Measurements from ENCODE around the gene PLPPR2. TPM values are rescaled to one million over a fixed set of nuclear protein-coding genes. Genes with fewer than 3 reads are reported as not detected.
"Not testable (repeated sequence)": the region's sequence is repeated elsewhere in the genome, so short reads cannot be mapped to it uniquely, and the experiment has no call there.

PLPPR2 gene, protein sequence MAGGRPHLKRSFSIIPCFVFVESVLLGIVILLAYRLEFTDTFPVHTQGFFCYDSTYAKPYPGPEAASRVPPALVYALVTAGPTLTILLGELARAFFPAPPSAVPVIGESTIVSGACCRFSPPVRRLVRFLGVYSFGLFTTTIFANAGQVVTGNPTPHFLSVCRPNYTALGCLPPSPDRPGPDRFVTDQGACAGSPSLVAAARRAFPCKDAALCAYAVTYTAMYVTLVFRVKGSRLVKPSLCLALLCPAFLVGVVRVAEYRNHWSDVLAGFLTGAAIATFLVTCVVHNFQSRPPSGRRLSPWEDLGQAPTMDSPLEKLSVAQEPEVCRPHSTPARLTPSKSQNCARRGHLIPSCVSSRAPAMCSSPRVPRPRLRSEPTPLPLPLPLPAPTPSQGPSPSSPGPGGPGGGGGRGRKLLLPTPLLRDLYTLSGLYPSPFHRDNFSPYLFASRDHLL
- total RNA-seq = 10 to 100 TPM in 3 of 4 donors, 1 to 10 TPM in 1; 10.0 to 30.6 (median 13.9) TPM

DNA sequence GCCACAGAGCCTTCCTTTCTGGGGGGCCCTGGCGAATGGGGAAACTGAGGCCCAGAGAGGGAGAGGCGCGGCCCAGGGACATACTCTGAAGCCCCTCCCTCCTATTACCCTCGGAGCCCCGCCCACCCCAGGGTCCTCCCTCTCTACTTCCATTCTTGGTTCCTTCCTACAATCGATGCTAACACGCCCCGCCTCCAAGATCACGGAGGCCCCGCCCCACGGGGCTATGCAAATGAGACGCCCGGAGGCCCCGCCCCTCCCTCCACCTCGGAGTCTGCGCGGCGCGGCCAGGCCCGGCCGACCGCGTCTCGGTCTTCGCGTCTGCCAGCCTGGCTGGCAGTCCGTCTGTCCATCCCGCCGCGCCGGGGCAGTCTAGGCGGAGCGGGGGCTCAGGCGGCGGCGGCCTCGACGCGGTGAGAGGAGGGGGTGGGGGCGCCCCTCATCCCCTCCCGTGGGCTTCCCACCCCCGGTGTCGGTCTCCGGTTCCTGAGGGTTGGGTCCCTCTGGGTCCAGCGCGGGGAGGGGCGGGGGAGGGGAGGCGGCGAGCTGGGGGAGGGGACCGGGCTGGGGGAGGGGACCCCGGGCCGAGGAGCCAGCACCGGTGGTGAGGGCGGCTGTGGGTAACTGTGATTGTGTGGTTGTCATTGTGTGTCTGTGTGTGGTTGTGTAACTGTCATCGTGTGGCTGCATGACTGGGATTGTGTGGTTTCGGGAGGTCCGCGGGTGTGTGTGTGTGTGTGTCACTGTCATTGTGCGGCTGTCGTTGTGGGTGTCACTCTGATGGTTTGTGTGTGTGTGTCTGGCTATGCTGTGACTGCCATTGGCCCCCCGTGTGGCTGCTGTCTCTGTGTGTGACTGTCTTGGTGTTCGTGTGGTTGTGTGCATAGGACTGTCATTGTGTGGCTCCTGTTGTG lies at the start of gene PLPPR2:
Gene PLPPR2, plus strand, starts transcription at position 273 of the 914 bp plus-strand sequence. CDS start 2,242 bp downstream, outside the sequence.
- DNase-seq (ENCODE audit: low spot score) (peak; percentile 97), ATAC-seq (ENCODE audit: low FRiP score) (peak; percentile 83)
- TF ChIP-seq, protein P1, sequence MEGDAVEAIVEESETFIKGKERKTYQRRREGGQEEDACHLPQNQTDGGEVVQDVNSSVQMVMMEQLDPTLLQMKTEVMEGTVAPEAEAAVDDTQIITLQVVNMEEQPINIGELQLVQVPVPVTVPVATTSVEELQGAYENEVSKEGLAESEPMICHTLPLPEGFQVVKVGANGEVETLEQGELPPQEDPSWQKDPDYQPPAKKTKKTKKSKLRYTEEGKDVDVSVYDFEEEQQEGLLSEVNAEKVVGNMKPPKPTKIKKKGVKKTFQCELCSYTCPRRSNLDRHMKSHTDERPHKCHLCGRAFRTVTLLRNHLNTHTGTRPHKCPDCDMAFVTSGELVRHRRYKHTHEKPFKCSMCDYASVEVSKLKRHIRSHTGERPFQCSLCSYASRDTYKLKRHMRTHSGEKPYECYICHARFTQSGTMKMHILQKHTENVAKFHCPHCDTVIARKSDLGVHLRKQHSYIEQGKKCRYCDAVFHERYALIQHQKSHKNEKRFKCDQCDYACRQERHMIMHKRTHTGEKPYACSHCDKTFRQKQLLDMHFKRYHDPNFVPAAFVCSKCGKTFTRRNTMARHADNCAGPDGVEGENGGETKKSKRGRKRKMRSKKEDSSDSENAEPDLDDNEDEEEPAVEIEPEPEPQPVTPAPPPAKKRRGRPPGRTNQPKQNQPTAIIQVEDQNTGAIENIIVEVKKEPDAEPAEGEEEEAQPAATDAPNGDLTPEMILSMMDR (IDR thresholded peaks at IDR 0.05) = no peak

DNA sequence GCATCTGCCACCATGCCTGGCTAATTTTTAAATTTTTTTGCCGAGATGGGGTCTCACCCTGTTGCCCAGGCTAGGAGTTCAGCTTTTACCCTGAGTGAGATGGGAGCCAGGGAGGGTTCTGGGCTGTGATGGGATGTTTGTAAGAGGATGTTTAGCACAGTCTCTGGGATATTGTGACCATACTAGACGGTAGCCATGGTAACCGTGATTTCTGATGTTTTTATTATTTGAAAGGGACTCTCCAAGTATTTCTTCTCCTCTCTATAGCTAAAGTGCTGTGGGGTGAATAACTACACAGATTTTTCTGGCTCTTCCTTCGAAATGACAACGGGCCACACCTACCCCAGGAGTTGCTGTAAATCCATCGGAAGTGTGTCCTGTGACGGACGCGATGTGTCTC lies 48.9 kb upstream of the PLPPR2 start:
- no peak for DNase-seq (ENCODE audit: low spot score)
- ATAC-seq (ENCODE audit: low FRiP score) = no peak
- TF ChIP-seq, protein P1 (IDR thresholded peaks at IDR 0.05) = no peak

DNA sequence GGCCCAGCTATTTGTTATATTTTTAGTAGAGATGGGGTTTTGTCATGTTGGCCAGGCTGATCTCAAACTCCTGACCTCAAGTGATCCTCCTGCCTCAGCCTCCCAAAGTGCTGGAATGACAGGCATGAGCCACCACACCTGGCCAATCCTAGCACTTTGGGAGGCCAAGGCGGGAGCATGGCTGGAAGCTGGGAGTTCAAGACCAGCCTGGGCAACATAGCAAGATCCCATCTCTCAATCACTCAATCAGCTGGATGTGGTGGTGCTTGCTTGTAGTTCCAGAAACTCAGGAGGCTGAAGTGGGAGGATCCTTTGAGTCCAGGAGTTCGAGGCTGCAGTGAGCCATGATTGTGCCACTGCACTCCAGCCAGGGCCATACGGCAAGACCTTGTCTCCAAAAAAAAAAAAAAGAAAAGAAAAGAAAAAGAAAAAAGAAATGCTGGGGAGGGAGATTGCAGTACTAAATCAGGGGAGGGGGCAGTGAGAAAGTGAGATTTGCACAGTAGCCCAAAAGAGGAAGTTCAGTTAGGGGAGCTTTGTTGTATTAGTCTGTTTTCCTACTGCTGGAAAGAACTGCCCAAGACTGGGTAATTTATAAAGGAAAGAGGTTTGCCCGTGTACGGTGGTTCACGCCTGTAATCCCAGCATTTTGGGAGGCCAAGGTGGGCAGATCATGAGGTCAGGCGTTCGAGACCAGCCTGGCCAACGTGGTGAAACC lies 34.8 kb upstream of the PLPPR2 start:
- not testable (repeated sequence) for DNase-seq (ENCODE audit: low spot score); ATAC-seq (ENCODE audit: low FRiP score)

DNA sequence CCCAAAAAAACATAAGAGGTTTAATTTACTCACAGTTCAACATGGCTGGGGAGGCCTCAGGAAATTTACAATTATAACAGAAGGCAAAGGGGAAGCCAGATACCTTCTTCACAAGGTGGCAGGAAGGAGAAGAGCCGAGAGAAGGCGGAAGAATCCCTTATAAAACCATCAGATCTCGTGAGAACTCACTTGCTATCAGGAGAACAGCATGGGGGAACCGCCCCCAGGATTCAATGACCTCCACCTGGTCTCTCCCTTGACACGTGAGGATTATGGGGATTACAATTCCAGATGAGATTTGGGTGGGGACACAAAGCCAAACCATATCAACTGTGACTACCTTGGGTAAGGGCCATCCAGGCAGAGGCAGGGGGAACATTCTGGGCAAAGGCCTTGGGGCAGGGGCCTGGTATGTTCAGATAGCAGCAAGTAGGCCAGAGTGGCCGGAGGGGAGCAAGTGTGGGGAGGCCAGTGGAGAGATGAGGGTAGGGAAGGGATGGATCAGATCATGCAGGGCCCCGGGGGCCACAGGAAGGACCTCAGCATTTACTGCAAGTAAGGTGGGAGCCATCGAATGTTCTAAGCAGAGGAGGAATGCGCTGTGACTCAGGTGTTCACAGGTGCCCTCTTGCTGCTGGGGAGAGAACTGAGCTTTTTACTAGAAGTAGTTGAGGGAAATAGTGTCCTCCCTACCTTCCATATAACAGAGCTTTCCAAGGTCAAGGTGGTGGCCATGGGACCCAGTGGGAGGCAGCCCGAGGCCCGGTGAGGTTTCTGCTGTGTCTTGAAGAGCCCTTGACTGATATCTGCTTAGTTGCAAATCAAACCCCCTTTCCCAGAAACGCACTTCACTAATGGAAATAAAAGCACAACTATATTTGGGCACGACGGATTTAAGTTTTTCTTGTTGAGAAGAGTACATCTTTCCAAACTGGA lies 33.8 kb upstream of the PLPPR2 start:
- DNase-seq (ENCODE audit: low spot score) = no peak
- TF ChIP-seq, protein P1 (IDR thresholded peaks at IDR 0.05) = no peak
- no peak for ATAC-seq (ENCODE audit: low FRiP score)

DNA sequence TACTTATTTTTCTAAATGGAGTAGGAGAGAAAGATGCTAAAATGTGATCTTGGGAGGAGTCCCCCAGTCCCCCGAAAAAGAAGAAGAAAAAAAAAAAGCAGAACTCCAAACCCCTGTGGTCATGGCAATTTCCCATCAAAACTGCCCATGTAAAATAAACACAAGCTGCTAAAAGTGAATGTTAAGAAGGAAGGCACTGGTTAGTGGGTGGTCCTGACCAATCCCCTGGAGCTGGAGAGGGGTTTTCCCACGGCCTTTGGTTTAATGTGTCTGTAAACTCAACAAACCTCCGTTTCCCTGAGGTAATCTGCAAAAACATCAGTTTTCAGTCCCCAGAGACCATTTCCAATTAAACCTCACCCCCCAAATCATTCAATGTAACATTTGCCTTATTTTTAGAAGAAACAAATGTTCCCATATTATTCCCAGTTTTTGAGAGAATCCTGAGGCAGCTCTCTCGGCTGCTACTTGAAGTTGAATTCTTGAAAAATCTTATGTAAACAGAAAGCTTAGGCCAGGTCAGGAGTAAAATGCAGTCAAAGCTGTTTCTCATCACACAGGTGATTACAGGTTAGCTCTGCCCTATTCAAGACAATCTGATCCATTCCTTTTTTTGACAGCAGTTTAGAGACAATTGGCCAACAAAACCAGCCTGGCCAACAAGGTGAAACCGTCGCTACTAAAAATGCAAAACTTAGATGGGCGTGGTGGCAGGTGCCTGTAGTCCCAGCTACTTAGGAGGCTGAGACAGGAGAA lies 32.8 kb upstream of the PLPPR2 start:
- no peak for DNase-seq (ENCODE audit: low spot score)
- no peak for ATAC-seq (ENCODE audit: low FRiP score)
- TF ChIP-seq, protein P1 (IDR thresholded peaks at IDR 0.05) = no peak

DNA sequence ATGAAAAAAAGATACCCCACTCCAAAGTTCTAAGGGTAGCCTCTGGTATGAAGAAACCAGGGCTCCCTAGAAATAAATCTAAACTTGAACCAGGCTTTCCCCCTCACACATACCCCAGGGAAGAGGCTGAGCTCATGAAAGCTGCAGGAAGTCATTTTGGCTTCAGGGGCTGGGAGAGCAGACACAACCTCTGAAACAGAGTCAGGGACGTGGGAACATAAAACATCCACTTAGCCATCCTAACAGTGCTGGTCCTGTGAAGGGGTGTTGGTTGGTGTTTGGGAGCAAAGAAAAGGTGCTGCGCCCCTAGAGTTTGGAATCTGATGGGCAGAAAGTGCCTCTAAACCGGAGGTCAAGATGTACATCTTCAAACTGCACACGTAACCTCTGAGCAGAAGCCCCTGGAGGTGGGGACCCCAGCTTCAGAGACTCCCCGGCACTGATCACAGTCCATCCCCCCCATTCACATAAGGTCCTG lies 31.6 kb upstream of the PLPPR2 start:
- TF ChIP-seq, protein P1 (IDR thresholded peaks at IDR 0.05) = no peak
- peak; percentile 6 for ATAC-seq (ENCODE audit: low FRiP score)
- no peak for DNase-seq (ENCODE audit: low spot score)
